H1 (cell line): ENCODE data around the gene CXXC4. TPM values are rescaled to one million over a fixed set of nuclear protein-coding genes. Genes with fewer than 3 reads are reported as not detected.

Experiments used
- BCL11A ChIP-seq, 2 experiments: IDR thresholded peaks; one replicate each; pipeline ENCODE4 v1.6.1; 2011; ENCODE audit warnings: low read depth in 2 of 2, low read length in 2 of 2, mild to moderate bottlenecking in 2 of 2
- E2F6 ChIP-seq: IDR thresholded peaks from 2 replicates; pipeline ENCODE4 v1.6.1; 2012; ENCODE audit warnings: inconsistent platforms
- KDM1A ChIP-seq: fragments of 200-600, 300-600 bp; sonication (generic); IDR thresholded peaks from 2 replicates; pipeline ENCODE4 v1.7.1; 2016; ENCODE audit warnings: mild to moderate bottlenecking, low read length, borderline replicate concordance
- NRF1 ChIP-seq: IDR thresholded peaks from 2 replicates; pipeline ENCODE4 v1.6.1; 2011; ENCODE audit warnings: mild to moderate bottlenecking, low read depth, low read length, improper control_type of control experiment
- SIX5 ChIP-seq: IDR thresholded peaks from 2 replicates; pipeline ENCODE4 v1.6.1; 2011; ENCODE audit warnings: mild to moderate bottlenecking, low read depth, low read length
- TAF1 ChIP-seq: IDR thresholded peaks from 2 replicates; pipeline ENCODE4 v1.6.1; 2011; ENCODE audit warnings: mild to moderate bottlenecking, low read depth, low read length
- TAF7 ChIP-seq: optimal IDR thresholded peaks from 2 replicates; pipeline ENCODE3; 2011; ENCODE audit warnings: low read depth, mild to moderate bottlenecking, inconsistent platforms, low read length, moderate library complexity, borderline replicate concordance
- polyA plus RNA-seq, 7 experiments: library from polyadenylated mRNA; depleted of rRNA in 3 of 7; stranded (reverse) in 5 of 7; unstranded in 2 of 7; fragments of >200 nt in 5 of 7; fragments of 200-250 nt in 2 of 7; gene quantifications; 1 replicate in 5 of 7; 2 replicates in 1 of 7; 4 replicates in 1 of 7; pipeline versions ENCODE4 v1.2.1 to v1.2.3, GENCODE V29; 2011 to 2013; ENCODE audit warnings: missing spikeins in 2 of 7, mixed read lengths in 2 of 7
- total RNA-seq: library from RNA; stranded (reverse); fragmentation: NEBNext Ultra II Directional; extraction: Animal tissue kit (Norgen Biotek cat#: 25700); gene quantifications from 2 replicates; pipeline ENCODE4 v1.2.1, GENCODE V29; 2021
- TF ChIP-seq, protein P1 (sequence below): fragments of 300-600 bp; sonication (generic); IDR thresholded peaks from 2 replicates; pipeline ENCODE4 v1.7.1; 2012; ENCODE audit warnings: low read length, moderate library complexity, mild to moderate bottlenecking, inconsistent platforms; ENCODE audit not compliant: insufficient replicate concordance
- TF ChIP-seq, protein P2 (sequence below), 3 experiments: IDR thresholded peaks; 1 replicate in 2 of 3; 2 replicates in 1 of 3; pipeline versions ENCODE4 v1.5.1 to v1.6.1; 2011; ENCODE audit warnings: low read length in 3 of 3, mild to moderate bottlenecking in 3 of 3, inconsistent platforms in 2 of 3, low read depth in 1 of 3, moderate library complexity in 1 of 3; ENCODE audit not compliant: insufficient read depth in 1 of 3; ENCODE audit errors: control extremely low read depth in 1 of 3

The CXXC4 gene
- total and polyA plus RNA-seq, 2 of the 8 experiments (the other 6 are each of a cell fraction or from before 2014, with no cell fraction given): 1.3 to 1.8 TPM

DNA sequence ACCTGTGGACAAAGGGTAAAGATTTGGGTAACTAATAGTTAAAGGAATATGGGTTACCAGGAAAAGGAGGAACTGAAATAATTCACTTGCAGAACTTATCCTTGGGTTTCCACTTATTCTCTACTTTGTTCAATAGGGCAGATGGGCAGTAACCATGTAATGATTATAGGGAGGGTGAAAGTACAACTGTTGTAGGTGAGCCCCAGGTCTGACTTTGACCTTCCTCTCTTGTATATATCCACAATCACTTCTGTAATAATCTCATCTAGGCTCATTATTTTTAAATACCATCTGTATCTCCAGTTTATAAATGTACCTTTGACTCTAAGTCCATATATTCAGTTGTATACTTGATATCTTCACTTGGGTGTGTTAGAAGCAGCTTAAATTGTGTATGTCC, 32.1 kb downstream of the CXXC4 start (continued):
- TF ChIP-seq, protein P1, sequence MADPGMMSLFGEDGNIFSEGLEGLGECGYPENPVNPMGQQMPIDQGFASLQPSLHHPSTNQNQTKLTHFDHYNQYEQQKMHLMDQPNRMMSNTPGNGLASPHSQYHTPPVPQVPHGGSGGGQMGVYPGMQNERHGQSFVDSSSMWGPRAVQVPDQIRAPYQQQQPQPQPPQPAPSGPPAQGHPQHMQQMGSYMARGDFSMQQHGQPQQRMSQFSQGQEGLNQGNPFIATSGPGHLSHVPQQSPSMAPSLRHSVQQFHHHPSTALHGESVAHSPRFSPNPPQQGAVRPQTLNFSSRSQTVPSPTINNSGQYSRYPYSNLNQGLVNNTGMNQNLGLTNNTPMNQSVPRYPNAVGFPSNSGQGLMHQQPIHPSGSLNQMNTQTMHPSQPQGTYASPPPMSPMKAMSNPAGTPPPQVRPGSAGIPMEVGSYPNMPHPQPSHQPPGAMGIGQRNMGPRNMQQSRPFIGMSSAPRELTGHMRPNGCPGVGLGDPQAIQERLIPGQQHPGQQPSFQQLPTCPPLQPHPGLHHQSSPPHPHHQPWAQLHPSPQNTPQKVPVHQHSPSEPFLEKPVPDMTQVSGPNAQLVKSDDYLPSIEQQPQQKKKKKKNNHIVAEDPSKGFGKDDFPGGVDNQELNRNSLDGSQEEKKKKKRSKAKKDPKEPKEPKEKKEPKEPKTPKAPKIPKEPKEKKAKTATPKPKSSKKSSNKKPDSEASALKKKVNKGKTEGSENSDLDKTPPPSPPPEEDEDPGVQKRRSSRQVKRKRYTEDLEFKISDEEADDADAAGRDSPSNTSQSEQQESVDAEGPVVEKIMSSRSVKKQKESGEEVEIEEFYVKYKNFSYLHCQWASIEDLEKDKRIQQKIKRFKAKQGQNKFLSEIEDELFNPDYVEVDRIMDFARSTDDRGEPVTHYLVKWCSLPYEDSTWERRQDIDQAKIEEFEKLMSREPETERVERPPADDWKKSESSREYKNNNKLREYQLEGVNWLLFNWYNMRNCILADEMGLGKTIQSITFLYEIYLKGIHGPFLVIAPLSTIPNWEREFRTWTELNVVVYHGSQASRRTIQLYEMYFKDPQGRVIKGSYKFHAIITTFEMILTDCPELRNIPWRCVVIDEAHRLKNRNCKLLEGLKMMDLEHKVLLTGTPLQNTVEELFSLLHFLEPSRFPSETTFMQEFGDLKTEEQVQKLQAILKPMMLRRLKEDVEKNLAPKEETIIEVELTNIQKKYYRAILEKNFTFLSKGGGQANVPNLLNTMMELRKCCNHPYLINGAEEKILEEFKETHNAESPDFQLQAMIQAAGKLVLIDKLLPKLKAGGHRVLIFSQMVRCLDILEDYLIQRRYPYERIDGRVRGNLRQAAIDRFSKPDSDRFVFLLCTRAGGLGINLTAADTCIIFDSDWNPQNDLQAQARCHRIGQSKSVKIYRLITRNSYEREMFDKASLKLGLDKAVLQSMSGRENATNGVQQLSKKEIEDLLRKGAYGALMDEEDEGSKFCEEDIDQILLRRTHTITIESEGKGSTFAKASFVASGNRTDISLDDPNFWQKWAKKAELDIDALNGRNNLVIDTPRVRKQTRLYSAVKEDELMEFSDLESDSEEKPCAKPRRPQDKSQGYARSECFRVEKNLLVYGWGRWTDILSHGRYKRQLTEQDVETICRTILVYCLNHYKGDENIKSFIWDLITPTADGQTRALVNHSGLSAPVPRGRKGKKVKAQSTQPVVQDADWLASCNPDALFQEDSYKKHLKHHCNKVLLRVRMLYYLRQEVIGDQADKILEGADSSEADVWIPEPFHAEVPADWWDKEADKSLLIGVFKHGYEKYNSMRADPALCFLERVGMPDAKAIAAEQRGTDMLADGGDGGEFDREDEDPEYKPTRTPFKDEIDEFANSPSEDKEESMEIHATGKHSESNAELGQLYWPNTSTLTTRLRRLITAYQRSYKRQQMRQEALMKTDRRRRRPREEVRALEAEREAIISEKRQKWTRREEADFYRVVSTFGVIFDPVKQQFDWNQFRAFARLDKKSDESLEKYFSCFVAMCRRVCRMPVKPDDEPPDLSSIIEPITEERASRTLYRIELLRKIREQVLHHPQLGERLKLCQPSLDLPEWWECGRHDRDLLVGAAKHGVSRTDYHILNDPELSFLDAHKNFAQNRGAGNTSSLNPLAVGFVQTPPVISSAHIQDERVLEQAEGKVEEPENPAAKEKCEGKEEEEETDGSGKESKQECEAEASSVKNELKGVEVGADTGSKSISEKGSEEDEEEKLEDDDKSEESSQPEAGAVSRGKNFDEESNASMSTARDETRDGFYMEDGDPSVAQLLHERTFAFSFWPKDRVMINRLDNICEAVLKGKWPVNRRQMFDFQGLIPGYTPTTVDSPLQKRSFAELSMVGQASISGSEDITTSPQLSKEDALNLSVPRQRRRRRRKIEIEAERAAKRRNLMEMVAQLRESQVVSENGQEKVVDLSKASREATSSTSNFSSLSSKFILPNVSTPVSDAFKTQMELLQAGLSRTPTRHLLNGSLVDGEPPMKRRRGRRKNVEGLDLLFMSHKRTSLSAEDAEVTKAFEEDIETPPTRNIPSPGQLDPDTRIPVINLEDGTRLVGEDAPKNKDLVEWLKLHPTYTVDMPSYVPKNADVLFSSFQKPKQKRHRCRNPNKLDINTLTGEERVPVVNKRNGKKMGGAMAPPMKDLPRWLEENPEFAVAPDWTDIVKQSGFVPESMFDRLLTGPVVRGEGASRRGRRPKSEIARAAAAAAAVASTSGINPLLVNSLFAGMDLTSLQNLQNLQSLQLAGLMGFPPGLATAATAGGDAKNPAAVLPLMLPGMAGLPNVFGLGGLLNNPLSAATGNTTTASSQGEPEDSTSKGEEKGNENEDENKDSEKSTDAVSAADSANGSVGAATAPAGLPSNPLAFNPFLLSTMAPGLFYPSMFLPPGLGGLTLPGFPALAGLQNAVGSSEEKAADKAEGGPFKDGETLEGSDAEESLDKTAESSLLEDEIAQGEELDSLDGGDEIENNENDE: no peak
- no peak for TF ChIP-seq KDM1A
- TF ChIP-seq, protein P2, sequence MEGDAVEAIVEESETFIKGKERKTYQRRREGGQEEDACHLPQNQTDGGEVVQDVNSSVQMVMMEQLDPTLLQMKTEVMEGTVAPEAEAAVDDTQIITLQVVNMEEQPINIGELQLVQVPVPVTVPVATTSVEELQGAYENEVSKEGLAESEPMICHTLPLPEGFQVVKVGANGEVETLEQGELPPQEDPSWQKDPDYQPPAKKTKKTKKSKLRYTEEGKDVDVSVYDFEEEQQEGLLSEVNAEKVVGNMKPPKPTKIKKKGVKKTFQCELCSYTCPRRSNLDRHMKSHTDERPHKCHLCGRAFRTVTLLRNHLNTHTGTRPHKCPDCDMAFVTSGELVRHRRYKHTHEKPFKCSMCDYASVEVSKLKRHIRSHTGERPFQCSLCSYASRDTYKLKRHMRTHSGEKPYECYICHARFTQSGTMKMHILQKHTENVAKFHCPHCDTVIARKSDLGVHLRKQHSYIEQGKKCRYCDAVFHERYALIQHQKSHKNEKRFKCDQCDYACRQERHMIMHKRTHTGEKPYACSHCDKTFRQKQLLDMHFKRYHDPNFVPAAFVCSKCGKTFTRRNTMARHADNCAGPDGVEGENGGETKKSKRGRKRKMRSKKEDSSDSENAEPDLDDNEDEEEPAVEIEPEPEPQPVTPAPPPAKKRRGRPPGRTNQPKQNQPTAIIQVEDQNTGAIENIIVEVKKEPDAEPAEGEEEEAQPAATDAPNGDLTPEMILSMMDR (IDR thresholded peaks at IDR 0.05; ENCODE audit: control extremely low read depth in 1 of 3, insufficient read depth in 1 of 3, low read depth in 1 of 3, low read length in 3 of 3): no peak
- no peak for TF ChIP-seq TAF1
- no peak for TF ChIP-seq TAF7
- TF ChIP-seq E2F6: no peak
- TF ChIP-seq NRF1: no peak
- no peak for TF ChIP-seq BCL11A (IDR thresholded peaks at IDR 0.05; ENCODE audit: low read depth in 2 of 2, low read length in 2 of 2)
- no peak for TF ChIP-seq SIX5
